ENCODE measurements around the gene FNDC5. TPM values are rescaled to one million over a fixed set of nuclear protein-coding genes. Genes with fewer than 3 reads are reported as not detected.
A peak's percentile ranks its signal among the peaks of the same experiment; 100 is the strongest.

The FNDC5 gene
- total RNA-seq, 2 donors from 2014 or later = 0.45 to 0.64 TPM

DNA sequence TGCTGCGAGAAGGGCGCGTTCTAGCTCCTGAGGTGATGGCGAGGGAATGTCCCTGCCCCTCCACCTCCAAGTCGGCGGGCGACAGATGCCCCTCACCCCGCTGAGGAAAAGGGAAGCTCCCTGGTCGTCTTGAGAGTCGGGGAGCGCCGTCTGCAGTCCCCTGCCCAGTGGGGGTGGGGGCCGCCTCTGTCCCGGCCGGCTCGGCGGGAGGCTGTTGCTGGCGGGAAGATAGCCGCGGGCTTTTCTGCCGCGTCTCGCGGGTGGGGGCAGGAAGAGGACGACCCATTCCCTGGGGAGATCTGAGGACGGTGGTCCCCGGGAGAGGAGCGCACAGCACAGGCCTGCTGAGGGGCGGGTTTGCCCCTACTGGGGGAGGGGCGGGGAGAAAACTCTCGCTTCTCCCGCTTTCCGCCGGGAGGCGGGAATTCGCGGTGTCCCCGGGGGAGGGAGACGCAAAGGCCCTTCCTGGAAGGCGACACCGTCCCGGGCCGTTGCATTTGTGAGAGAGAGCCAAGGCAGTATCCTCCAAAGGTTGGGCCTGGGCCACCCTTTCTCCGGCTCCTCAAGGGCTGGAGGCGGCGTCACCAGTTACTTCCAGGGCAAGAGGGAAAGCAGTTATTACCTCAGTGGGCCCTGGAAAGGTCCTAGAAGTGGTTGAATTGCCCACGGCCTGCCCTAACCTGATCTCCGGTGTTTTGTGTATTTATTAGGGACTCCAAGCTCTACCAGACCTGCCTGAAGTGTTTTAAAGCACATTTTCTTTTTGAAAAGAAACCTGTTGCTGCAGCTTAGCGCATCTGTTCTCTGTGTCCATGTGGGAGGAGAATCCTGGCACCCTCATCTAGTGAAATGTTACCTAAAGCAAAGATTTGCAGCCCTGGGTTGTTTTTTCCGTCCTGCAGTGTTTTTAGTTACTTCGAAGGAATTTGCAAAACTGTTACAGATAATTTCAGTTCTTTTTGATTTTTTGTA lies 52.6 kb downstream of the FNDC5 start:
- peak overlapping the region; percentile 98 to 100 for H3K9ac ChIP-seq (ENCODE audit: low read depth in 2 of 2, low read length in 2 of 2)
- TF ChIP-seq, protein P1, sequence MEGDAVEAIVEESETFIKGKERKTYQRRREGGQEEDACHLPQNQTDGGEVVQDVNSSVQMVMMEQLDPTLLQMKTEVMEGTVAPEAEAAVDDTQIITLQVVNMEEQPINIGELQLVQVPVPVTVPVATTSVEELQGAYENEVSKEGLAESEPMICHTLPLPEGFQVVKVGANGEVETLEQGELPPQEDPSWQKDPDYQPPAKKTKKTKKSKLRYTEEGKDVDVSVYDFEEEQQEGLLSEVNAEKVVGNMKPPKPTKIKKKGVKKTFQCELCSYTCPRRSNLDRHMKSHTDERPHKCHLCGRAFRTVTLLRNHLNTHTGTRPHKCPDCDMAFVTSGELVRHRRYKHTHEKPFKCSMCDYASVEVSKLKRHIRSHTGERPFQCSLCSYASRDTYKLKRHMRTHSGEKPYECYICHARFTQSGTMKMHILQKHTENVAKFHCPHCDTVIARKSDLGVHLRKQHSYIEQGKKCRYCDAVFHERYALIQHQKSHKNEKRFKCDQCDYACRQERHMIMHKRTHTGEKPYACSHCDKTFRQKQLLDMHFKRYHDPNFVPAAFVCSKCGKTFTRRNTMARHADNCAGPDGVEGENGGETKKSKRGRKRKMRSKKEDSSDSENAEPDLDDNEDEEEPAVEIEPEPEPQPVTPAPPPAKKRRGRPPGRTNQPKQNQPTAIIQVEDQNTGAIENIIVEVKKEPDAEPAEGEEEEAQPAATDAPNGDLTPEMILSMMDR (IDR thresholded peaks at IDR 0.05) = no peak
- no peaks in the 10 kb centered on the region for H3K9me3 ChIP-seq
- peaks cover 3% of the 10 kb centered on the region for H3K4me1 ChIP-seq
- intact Hi-C loops (cut with DNase I) = no loop called here
- H3K27ac ChIP-seq = peak overlapping the region; percentile 94
- DNase-seq = peak; percentile 85
- H3K36me3 ChIP-seq = no peaks in the 10 kb centered on the region
- H3K4me3 ChIP-seq = peak overlapping the region; percentile 69
- H3K27me3 ChIP-seq = no peaks in the 10 kb centered on the region

DNA sequence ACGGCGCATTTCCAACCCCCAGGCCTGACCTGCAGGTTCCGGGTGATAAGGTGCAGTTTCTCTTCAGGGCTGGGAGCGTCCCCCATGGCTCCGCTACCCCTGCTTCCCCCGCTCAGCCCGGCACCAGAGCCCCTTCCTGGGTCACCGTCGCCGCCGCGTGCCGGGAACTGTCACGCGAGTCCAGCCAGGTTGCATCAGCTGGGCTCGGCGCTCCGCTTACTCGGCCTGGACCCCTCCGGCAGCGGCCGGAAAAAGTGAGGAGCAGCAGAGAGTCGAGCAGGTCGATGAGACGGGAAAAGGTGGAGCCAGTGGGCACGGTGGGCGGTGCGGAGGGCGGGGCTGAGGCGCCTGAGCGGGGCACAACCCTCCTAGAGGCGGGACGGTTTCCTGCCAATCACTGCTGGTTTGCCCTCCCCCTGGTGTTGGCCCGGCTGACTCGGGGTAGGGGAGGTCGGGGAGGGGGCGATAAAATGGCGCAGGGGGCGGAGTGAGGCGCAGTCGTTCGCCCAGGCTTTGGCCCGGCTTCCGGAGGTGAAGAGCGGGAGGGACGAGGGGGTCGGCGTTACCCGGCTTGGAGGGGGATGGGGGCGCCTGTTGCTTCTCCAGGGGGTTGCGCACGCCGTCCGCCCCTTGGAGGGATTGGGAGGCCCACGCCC lies 53.4 kb downstream of the FNDC5 start, which contains the start of the genes S100PBP and YARS1:
Gene S100PBP, plus strand, starts transcription at position 495 of the 656 bp plus-strand sequence. CDS start 8,447 bp downstream, outside the sequence.
Gene YARS1, minus strand, starts transcription at position 200 of the 656 bp plus-strand sequence. Its CDS starts 114 bp downstream, at position 86.
- H3K4me3 ChIP-seq = peak within 1 kb of the TSS; percentile 69
- TF ChIP-seq, protein P1 (IDR thresholded peaks at IDR 0.05) = no peak
- H3K4me1 ChIP-seq = peaks cover 3% of the 10 kb centered on the region
- peak within 1 kb of the TSS; percentile 98 to 100 for H3K9ac ChIP-seq (ENCODE audit: low read depth in 2 of 2, low read length in 2 of 2)
- H3K36me3 ChIP-seq = no peaks in the 10 kb centered on the region
- H3K9me3 ChIP-seq = no peaks in the 10 kb centered on the region
- intact Hi-C loops (cut with DNase I) = no loop called here
- H3K27me3 ChIP-seq = no peaks in the 10 kb centered on the region
- peak within 1 kb of the TSS; percentile 94 for H3K27ac ChIP-seq
- peak; percentile 100 for DNase-seq

DNA sequence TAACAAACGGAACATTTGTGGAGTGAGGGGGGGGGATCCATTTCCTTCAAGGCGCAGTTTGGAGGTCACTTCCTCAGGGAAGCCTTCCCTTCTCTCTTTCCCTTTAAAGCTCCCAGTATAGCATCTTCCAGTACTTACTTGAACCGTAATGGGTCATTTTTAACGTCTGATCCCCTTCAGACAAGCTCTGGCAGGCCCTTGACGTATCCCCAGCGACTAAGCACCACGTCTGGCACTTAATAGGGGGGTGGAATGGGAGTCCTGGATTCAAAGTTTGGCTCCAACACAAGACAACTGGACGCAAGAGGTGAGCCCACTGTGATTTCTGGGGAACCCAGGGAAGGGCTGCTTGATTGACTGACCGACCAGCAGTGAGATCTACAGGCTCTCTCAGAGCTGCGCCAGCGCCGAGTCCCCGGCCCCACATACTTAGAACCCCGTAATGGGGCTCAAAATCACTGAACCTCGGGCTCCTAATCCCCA lies 54.0 kb downstream of the FNDC5 start:
- no peak for DNase-seq
- Histone ChIP-seq H3K4me1 (peaks cover 3% of the 10 kb centered on the region), H3K27ac (peak overlapping the region; percentile 85), H3K27me3 (no peaks in the 10 kb centered on the region), H3K9me3 (no peaks in the 10 kb centered on the region), H3K9ac (ENCODE audit: low read depth in 2 of 2, low read length in 2 of 2) (peak overlapping the region; percentile 92 to 100), H3K4me3 (peak overlapping the region; percentile 69), H3K36me3 (no peaks in the 10 kb centered on the region)
- intact Hi-C loops (cut with DNase I) = no loop called here
- TF ChIP-seq, protein P1 (IDR thresholded peaks at IDR 0.05) = no peak

DNA sequence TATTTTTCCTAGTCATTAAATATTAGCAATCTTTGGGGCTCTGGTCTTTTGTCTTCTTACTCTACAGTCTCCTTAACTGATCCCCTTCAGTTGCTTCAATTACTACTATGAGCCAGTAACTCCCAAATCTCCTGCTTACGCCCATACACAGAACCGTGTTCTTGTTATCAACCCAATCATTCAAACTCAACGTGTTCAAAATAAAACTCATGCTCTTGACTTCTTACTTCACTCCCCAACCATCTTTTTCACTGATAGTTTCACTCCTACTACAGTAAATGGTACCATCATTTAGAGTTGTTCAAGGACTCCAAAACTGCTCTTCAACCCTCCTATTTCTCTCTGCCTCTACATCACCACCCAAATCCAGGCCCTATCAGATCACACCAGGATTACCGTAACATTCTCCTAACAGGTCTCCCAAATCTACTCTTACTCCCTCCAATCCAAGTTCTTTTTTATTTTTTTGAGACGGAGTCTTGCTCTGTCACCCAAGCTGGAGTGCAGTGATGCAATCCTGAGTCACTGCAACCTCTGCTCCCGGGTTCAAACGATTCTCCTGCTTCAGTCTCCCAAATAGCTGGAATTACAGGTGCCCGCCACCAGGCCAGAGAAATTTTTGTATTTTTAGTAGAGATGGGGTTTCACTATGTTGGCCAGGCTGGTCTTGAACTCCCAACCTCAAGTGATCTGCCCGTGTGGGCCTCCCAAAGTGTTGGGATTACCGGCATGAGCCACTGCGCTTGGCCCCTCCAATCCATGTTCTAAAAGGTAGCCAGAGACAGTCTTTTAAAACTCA lies 56.6 kb downstream of the FNDC5 start:
- TF ChIP-seq, protein P1 (IDR thresholded peaks at IDR 0.05) = no peak
- Histone ChIP-seq H3K36me3 (peaks cover 4% of the 10 kb centered on the region), H3K27ac (no peak overlapping the region), H3K27me3 (no peaks in the 10 kb centered on the region), H3K9ac (ENCODE audit: low read depth in 2 of 2, low read length in 2 of 2) (no peak overlapping the region), H3K4me3 (no peak overlapping the region), H3K4me1 (peaks cover 3% of the 10 kb centered on the region), H3K9me3 (no peaks in the 10 kb centered on the region)
- no peak for DNase-seq
- intact Hi-C loops (cut with DNase I) = no loop called here

Other genes starting within 250 kb of the FNDC5 start
- gene ZBTB8OS, start 220.4 kb downstream of the FNDC5 start, total RNA-seq = 10 to 100 TPM; 42.4 to 45.7 TPM
- gene RBBP4, start 219.7 kb downstream of the FNDC5 start, total RNA-seq = 100 to 1,000 TPM; 155 to 171 TPM
- gene SYNC, start 168.1 kb downstream of the FNDC5 start, total RNA-seq = 10 to 100 TPM in 1 of 2 donors, 1 to 10 TPM in 1; 6.6 to 10.6 TPM
- 100 to 1,000 TPM in 1 of 2 donors, 10 to 100 TPM in 1; 60.2 to 116 TPM for gene YARS1, start 53.6 kb downstream of the FNDC5 start, total RNA-seq
- 10 to 100 TPM; 19.0 to 24.9 TPM for gene S100PBP, start 53.3 kb downstream of the FNDC5 start, total RNA-seq
- 1 to 10 TPM; 1.6 to 3.0 TPM for gene HPCA, start 15.6 kb upstream of the FNDC5 start, total RNA-seq
- gene TMEM54, start 30.5 kb upstream of the FNDC5 start, total RNA-seq = 100 to 1,000 TPM; 715 to 878 TPM
- 100 to 1,000 TPM in 1 of 2 donors, 10 to 100 TPM in 1; 44.4 to 106 TPM for gene RNF19B, start 93.9 kb upstream of the FNDC5 start, total RNA-seq
- 100 to 1,000 TPM; 206 to 243 TPM for gene AK2, start 166.0 kb upstream of the FNDC5 start, total RNA-seq
- gene AZIN2, start 210.2 kb upstream of the FNDC5 start, total RNA-seq = 10 to 100 TPM; 10.2 to 21.4 TPM